ENCODE measurements around the gene WWP2. TPM values are rescaled to one million over a fixed set of nuclear protein-coding genes. Genes with fewer than 3 reads are reported as not detected.

Gene WWP2
- total RNA-seq, 1 donor from 2014 or later: 38.8 TPM

DNA sequence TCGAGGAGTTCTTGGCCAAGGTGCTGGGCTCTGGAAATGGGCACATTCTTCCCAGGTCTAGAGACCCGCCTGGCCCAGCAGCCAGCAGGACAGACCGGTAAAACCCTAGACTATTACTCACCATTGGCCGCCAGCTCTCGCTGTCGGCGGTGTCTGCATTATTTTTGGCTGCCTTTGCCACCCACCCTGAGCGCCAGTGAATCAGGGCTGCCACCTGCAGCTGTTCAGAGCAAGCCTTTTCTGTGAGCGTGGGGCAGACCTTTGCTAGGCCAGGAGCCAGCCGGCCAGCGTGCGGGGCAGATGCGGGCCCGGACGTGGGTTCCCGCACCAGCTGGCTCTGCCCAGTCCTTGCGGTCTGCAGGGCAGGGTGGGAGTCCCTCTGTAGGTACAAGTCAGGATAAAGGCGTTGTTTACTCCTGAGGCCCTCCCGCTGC, 173.2 kb downstream of the WWP2 start:
- peaks cover 15% of the 10 kb centered on the region for H3K36me3 Mint-ChIP-seq
- no peaks in the 10 kb centered on the region for H3K9me3 Mint-ChIP-seq
- TF ChIP-seq, protein P1, sequence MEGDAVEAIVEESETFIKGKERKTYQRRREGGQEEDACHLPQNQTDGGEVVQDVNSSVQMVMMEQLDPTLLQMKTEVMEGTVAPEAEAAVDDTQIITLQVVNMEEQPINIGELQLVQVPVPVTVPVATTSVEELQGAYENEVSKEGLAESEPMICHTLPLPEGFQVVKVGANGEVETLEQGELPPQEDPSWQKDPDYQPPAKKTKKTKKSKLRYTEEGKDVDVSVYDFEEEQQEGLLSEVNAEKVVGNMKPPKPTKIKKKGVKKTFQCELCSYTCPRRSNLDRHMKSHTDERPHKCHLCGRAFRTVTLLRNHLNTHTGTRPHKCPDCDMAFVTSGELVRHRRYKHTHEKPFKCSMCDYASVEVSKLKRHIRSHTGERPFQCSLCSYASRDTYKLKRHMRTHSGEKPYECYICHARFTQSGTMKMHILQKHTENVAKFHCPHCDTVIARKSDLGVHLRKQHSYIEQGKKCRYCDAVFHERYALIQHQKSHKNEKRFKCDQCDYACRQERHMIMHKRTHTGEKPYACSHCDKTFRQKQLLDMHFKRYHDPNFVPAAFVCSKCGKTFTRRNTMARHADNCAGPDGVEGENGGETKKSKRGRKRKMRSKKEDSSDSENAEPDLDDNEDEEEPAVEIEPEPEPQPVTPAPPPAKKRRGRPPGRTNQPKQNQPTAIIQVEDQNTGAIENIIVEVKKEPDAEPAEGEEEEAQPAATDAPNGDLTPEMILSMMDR (conservative IDR thresholded peaks at IDR 0.05): no peak
- no peak for DNase-seq (ENCODE audit: extremely low spot score, unreplicated experiment)
- no peaks in the 10 kb centered on the region for H3K4me1 Mint-ChIP-seq (ENCODE audit: unreplicated experiment)
- no peaks in the 10 kb centered on the region for H3K27me3 Mint-ChIP-seq
- no peak overlapping the region for H3K27ac Mint-ChIP-seq
- no peak overlapping the region for H3K4me3 Mint-ChIP-seq

DNA sequence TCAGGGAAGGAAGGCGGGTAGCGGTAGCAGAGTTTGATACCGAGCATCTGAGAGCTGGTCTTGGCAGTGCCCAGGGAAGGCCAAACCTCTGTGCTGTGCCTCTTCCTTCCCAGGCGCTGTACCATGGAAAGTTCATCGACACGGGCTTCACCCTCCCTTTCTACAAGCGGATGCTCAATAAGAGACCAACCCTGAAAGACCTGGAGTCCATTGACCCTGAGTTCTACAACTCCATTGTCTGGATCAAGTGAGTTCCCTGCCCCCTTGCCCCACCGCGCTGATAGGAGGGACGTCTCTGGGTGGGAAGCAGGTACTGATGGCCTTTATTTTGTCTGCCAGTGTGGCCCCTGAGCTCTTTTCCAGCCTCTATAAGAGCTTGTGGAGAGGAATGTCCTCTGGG, 173.6 kb downstream of the WWP2 start:
- H3K27me3 Mint-ChIP-seq: no peaks in the 10 kb centered on the region
- peaks cover 15% of the 10 kb centered on the region for H3K36me3 Mint-ChIP-seq
- H3K27ac Mint-ChIP-seq: no peak overlapping the region
- DNase-seq (ENCODE audit: extremely low spot score, unreplicated experiment): no peak
- no peaks in the 10 kb centered on the region for H3K4me1 Mint-ChIP-seq (ENCODE audit: unreplicated experiment)
- TF ChIP-seq, protein P1 (conservative IDR thresholded peaks at IDR 0.05): no peak
- no peak overlapping the region for H3K4me3 Mint-ChIP-seq
- no peaks in the 10 kb centered on the region for H3K9me3 Mint-ChIP-seq

DNA sequence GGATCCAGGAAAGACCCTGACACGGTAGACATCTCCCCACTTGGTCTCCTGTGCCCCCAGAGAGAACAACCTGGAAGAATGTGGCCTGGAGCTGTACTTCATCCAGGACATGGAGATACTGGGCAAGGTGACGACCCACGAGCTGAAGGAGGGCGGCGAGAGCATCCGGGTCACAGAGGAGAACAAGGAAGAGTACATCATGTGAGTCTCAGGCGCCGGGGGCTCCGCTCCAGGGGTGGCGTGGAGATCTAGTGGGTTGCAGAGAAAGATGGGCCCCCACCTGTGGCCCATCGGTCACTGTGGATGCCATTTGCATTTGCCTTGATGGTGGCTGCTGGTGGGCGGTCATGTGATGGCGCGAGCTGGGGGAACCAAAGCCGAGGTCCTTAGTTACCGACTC, 174.1 kb downstream of the WWP2 start:
- H3K27ac Mint-ChIP-seq: no peak overlapping the region
- H3K4me3 Mint-ChIP-seq: no peak overlapping the region

DNA sequence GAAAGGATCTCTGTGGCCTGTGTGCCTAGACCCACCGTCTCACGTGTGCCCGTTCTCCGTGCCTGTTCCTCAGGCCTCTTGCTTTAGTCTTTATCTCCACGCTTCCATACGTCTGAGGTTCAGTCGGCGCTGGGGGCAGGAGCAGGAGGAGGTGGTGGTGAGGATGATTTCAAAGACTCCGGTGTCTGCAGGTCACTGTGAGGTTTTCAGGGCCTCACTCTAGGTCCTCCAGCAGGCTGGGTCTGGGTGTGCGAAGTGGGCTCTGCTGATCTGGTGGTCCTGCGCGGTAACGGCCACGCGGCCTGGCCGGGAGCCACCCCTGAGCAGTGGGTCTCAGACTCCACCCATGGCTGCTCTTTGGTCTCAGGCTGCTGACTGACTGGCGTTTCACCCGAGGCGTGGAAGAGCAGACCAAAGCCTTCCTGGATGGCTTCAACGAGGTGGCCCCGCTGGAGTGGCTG, 174.6 kb downstream of the WWP2 start:
- TF ChIP-seq, protein P1 (conservative IDR thresholded peaks at IDR 0.05): no peak
- Mint-ChIP-seq H3K9me3 (no peaks in the 10 kb centered on the region), H3K27ac (no peak overlapping the region), H3K4me3 (no peak overlapping the region), H3K4me1 (ENCODE audit: unreplicated experiment) (no peaks in the 10 kb centered on the region), H3K36me3 (peaks cover 11% of the 10 kb centered on the region), H3K27me3 (no peaks in the 10 kb centered on the region)
- no peak for DNase-seq (ENCODE audit: extremely low spot score, unreplicated experiment)

More for the DNA sequence above, 174.1 kb downstream of the WWP2 start:
- DNase-seq (ENCODE audit: extremely low spot score, unreplicated experiment): no peak
- H3K9me3 Mint-ChIP-seq: no peaks in the 10 kb centered on the region
- H3K27me3 Mint-ChIP-seq: no peaks in the 10 kb centered on the region
- peaks cover 12% of the 10 kb centered on the region for H3K36me3 Mint-ChIP-seq
- TF ChIP-seq, protein P1 (conservative IDR thresholded peaks at IDR 0.05): no peak
- H3K4me1 Mint-ChIP-seq (ENCODE audit: unreplicated experiment): no peaks in the 10 kb centered on the region

DNA sequence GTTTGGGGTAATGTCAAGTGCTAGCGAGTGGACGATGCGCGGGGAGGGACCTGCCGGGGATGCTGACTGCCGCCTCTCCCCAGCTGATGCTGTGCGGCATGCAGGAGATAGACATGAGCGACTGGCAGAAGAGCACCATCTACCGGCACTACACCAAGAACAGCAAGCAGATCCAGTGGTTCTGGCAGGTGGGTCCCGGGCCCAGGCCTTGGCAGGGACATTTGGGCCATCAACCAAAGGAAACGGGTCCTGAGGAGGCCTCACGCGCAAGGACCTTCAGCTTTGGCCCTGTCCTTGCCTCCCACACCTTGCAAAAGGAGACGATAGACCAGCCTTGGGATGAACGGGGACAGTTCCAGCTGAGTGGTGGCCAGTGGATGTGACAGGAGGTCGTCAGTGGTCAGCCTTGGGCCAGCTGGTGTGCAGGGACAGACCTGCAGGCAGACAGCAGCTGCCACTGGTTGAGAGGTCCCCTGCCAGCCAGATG, 175.4 kb downstream of the WWP2 start:
- H3K9me3 Mint-ChIP-seq: no peaks in the 10 kb centered on the region
- H3K4me1 Mint-ChIP-seq (ENCODE audit: unreplicated experiment): no peaks in the 10 kb centered on the region
- no peaks in the 10 kb centered on the region for H3K27me3 Mint-ChIP-seq
- no peak overlapping the region for H3K27ac Mint-ChIP-seq
- TF ChIP-seq, protein P1 (conservative IDR thresholded peaks at IDR 0.05): peak; percentile 26
- DNase-seq (ENCODE audit: extremely low spot score, unreplicated experiment): no peak
- no peak overlapping the region for H3K4me3 Mint-ChIP-seq
- H3K36me3 Mint-ChIP-seq: peaks cover 11% of the 10 kb centered on the region
